GM10248 (cell line): ENCODE data around the gene CCDC201.

ENCODE experiments used
- CTCF ChIA-PET: fragments of 300-600 bp; sonication (Branson Sonifier 250); formaldehyde crosslinking; extraction: SDS; loops from one replicate; lab custom pipeline; 2021; ENCODE audit warnings: antibody characterized with exemption; lab: Yijun Ruan, JAX
- POLR2A ChIA-PET: fragments of 350-650 bp; sonication (Branson Sonifier 250); formaldehyde crosslinking; extraction: SDS; loops from one replicate; lab custom pipeline; 2020; ENCODE audit warnings: antibody characterized with exemption; lab: Yijun Ruan, JAX
- DNase-seq: peaks from one replicate; pipeline ENCODE4 v3.0.0; 2012; ENCODE audit errors: extremely low spot score
- TF ChIP-seq, protein P1 (sequence below): IDR thresholded peaks from 2 replicates; pipeline ENCODE4 v1.5.1; 2012; ENCODE audit warnings: mild to moderate bottlenecking, low read depth; ENCODE audit errors: extremely low read depth, missing control alignments, control extremely low read depth

CCDC201 gene

DNA sequence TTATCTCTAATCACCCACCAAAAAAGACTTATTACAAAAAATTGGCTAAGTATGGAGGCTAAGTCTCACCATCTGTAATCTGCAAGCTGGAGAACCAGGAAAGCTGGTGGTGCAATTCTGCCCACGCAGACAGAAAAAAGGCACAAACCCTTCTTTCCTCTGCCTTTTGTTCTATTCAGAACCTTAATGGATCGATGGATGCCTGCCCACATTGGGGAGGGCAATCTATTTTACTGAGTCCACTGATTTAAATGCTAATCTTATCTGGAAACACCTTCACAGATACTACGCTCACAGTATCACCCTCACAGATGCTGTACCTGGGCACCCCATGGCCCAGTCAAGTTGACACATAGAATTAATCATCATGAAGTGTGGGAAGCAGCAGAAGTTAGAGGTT lies 38.0 kb upstream of the CCDC201 start:
- TF ChIP-seq, protein P1, sequence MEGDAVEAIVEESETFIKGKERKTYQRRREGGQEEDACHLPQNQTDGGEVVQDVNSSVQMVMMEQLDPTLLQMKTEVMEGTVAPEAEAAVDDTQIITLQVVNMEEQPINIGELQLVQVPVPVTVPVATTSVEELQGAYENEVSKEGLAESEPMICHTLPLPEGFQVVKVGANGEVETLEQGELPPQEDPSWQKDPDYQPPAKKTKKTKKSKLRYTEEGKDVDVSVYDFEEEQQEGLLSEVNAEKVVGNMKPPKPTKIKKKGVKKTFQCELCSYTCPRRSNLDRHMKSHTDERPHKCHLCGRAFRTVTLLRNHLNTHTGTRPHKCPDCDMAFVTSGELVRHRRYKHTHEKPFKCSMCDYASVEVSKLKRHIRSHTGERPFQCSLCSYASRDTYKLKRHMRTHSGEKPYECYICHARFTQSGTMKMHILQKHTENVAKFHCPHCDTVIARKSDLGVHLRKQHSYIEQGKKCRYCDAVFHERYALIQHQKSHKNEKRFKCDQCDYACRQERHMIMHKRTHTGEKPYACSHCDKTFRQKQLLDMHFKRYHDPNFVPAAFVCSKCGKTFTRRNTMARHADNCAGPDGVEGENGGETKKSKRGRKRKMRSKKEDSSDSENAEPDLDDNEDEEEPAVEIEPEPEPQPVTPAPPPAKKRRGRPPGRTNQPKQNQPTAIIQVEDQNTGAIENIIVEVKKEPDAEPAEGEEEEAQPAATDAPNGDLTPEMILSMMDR, result no peak
- no peak for DNase-seq
- ChIA-PET CTCF (interaction anchor here (1.0 kb wide), 1 partner anchor 1177 kb away, joined by 3 read pairs; no protein-coding TSS in a partner anchor), POLR2A (no interaction called here)

GRCh38 chr7:45909561-45909960 lies 36.7 kb upstream of the CCDC201 start:
- POLR2A ChIA-PET, result no interaction called here
- CTCF ChIA-PET, result no interaction called here
- no peak for DNase-seq
- TF ChIP-seq, protein P1, result no peak

GRCh38 chr7:45902820-45903219 lies 29.9 kb upstream of the CCDC201 start:
- POLR2A ChIA-PET, result no interaction called here
- DNase-seq, result no peak
- CTCF ChIA-PET, result interaction anchor here (1.2 to 1.8 kb wide), 3 partner anchors 10 to 22 kb away, joined by 3 to 6 read pairs (median 6); no protein-coding TSS in a partner anchor
- TF ChIP-seq, protein P1, result no peak

DNA sequence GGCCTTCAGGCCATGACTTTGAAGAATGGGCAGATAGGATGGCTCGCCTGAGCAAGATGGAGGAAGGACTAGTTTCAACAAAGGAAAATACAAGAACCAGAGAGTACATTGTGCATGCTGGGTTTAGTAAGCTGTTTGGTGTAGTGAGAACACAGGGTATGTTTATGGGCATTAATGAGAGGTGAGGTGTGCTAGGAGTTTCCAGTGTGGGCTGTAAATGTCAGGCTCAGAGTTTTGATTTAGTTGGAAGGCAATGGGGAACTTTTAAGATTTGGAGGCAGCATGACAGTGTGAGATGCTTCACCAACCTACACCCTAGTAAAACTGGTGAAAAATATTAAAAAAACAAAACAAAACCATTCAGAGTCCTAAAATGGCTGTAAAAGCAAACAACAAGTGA lies 28.7 kb upstream of the CCDC201 start:
- TF ChIP-seq, protein P1, result no peak
- ChIA-PET CTCF (interaction anchor here (1.4 to 1.8 kb wide), 2 partner anchors 9 to 21 kb away, joined by 6 read pairs; no protein-coding TSS in a partner anchor), POLR2A (no interaction called here)
- DNase-seq, result no peak

- no peak for DNase-seq
- POLR2A ChIA-PET, result no interaction called here
- CTCF ChIA-PET, result interaction anchor here (0.8 kb wide), 1 partner anchor 25 kb away, joined by 3 read pairs; no protein-coding TSS in a partner anchor
- TF ChIP-seq, protein P1, result no peak
Observed at GRCh38 chr7:45898222-45898621, 25.3 kb upstream of the CCDC201 start.

DNA sequence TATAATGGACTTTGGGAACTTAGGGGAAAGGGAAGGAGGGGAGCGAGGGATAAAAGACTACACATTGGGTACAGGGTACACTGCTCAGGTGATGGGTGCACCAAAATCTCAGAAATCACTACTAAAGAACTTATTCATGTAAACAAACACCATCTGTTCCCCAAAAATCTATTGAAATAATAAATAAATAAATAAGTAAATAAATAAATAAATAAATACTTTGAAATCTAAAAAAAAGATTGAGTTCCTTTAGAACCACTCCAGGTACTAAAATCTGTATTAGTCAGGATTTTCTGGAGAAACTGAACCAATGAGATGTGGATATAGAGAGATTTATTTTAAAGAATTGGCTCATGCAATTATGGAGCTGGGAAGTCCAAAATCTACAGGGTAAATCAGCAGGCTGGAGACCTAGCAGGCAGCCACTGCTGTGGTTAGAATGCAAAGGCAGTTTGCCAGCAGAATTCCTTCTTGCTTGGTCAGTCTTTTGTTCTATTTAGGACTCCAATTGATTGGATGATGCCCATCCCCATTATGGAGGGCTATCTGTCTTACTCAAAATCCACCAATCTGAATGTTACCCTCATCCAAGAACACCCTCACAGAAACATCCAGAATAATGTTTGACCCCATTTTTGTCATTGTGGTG lies 24.3 kb upstream of the CCDC201 start:
- TF ChIP-seq, protein P1, result no peak
- POLR2A ChIA-PET, result no interaction called here
- CTCF ChIA-PET, result no interaction called here
- no peak for DNase-seq
